DND-41 (cell line): ENCODE results near the gene ACTR1A.

Experiments
- ATAC-seq: fragments of 200-7000 bp; cut with Tn5 transposase; 3 replicates; pipeline ENCODE4 v1.9.1; 2021; ENCODE audit warnings: low read depth; ENCODE audit not compliant: insufficient read depth
- DNase-seq: peaks from one replicate; pipeline ENCODE4 v3.0.0-alpha.2; 2020
- H2AFZ ChIP-seq: 2 replicates; pipeline ENCODE4 v1.6.0; 2012; ENCODE audit warnings: low read depth, low read length
- H3K27ac ChIP-seq: 2 replicates; pipeline ENCODE4 v1.5.1; 2012; ENCODE audit warnings: low read length, inconsistent platforms
- H3K27me3 ChIP-seq: fragments of 200-600 bp; sonication (generic); 2 replicates; pipeline ENCODE4 v1.6.0; 2012; ENCODE audit warnings: low read length, mild to moderate bottlenecking, inconsistent platforms; ENCODE audit not compliant: insufficient read depth, poor library complexity
- H3K36me3 ChIP-seq: 2 replicates; pipeline ENCODE4 v1.5.1; 2012; ENCODE audit warnings: low read length, inconsistent platforms; ENCODE audit not compliant: insufficient read depth
- H3K4me1 ChIP-seq: 2 replicates; pipeline ENCODE4 v1.5.1; 2012; ENCODE audit warnings: mild to moderate bottlenecking, low read length; ENCODE audit not compliant: insufficient read depth
- H3K4me2 ChIP-seq: 2 replicates; pipeline ENCODE4 v1.6.0; 2012; ENCODE audit warnings: mild to moderate bottlenecking, moderate library complexity, low read length, inconsistent platforms; ENCODE audit not compliant: insufficient read depth
- H3K4me3 ChIP-seq, 2 experiments: fragments of 200-600 bp in 1 of 2; shearing (Covaris generic) in 1 of 2; 2 replicates each; pipeline ENCODE4 v1.5.1; 2012 to 2016; ENCODE audit warnings: inconsistent platforms in 2 of 2, low read length in 2 of 2, mild to moderate bottlenecking in 2 of 2, low read depth in 1 of 2, moderate library complexity in 1 of 2
- H3K79me2 ChIP-seq: 2 replicates; pipeline ENCODE4 v1.6.0; 2012; ENCODE audit warnings: low read length, inconsistent platforms; ENCODE audit not compliant: insufficient read depth
- H3K9ac ChIP-seq: 2 replicates; pipeline ENCODE4 v1.6.0; 2012; ENCODE audit warnings: low read depth, mild to moderate bottlenecking, inconsistent platforms, low read length, moderate library complexity
- H3K9me3 ChIP-seq: 2 replicates; pipeline ENCODE4 v1.5.1; 2012; ENCODE audit warnings: low read length, moderate library complexity, mild to moderate bottlenecking, inconsistent platforms; ENCODE audit not compliant: insufficient read depth, severe bottlenecking
- H4K20me1 ChIP-seq: 2 replicates; pipeline ENCODE4 v1.6.0; 2012; ENCODE audit warnings: low read length; ENCODE audit not compliant: insufficient read depth
- EZH2 ChIP-seq: IDR thresholded peaks from 3 replicates; pipeline ENCODE4 v1.6.1; 2012; ENCODE audit warnings: borderline replicate concordance, low read depth, mild to moderate bottlenecking, moderate library complexity, low read length, inconsistent platforms; ENCODE audit not compliant: severe bottlenecking
- TF ChIP-seq, protein P1 (sequence below): IDR thresholded peaks from 2 replicates; pipeline ENCODE4 v1.5.1; 2012; ENCODE audit warnings: borderline replicate concordance, low read length, moderate library complexity, mild to moderate bottlenecking; ENCODE audit not compliant: poor library complexity, severe bottlenecking; ENCODE audit errors: extremely low read depth

ACTR1A gene

DNA sequence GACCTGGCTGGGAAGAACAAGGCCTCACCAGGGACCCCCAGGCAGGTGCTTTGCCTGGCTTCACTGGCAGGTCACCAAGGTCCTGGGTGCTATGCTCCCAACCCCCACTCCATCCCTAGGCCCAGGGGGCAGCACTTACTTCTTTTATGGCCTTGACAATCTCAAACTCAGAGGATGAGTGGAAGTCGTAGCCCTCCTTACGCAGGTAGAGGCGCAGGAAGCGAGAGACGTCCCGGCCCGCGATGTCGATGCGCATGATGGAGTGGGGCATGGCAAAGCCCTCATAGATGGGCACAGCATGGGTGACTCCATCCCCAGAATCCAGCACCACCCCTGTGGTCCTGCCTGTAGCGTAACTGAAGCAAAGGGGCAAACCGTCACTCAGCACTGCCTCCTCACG is 18.5 kb downstream of the ACTR1A start:
- no peak for TF ChIP-seq EZH2
- TF ChIP-seq, protein P1, sequence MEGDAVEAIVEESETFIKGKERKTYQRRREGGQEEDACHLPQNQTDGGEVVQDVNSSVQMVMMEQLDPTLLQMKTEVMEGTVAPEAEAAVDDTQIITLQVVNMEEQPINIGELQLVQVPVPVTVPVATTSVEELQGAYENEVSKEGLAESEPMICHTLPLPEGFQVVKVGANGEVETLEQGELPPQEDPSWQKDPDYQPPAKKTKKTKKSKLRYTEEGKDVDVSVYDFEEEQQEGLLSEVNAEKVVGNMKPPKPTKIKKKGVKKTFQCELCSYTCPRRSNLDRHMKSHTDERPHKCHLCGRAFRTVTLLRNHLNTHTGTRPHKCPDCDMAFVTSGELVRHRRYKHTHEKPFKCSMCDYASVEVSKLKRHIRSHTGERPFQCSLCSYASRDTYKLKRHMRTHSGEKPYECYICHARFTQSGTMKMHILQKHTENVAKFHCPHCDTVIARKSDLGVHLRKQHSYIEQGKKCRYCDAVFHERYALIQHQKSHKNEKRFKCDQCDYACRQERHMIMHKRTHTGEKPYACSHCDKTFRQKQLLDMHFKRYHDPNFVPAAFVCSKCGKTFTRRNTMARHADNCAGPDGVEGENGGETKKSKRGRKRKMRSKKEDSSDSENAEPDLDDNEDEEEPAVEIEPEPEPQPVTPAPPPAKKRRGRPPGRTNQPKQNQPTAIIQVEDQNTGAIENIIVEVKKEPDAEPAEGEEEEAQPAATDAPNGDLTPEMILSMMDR = no peak
- H3K4me2 ChIP-seq = no peak overlapping the region
- H3K79me2 ChIP-seq = no peaks in the 10 kb centered on the region
- no peak overlapping the region for H3K9ac ChIP-seq
- no peak overlapping the region for H3K4me3 ChIP-seq
- no peak for ATAC-seq
- H3K27ac ChIP-seq = no peak overlapping the region
- H4K20me1 ChIP-seq = peaks cover 31% of the 10 kb centered on the region
- H3K9me3 ChIP-seq = no peaks in the 10 kb centered on the region
- no peak for DNase-seq
- H3K36me3 ChIP-seq = peaks cover 99% of the 10 kb centered on the region
- H3K4me1 ChIP-seq = no peaks in the 10 kb centered on the region
- no peaks in the 10 kb centered on the region for H3K27me3 ChIP-seq
- no peak overlapping the region for H2AFZ ChIP-seq

DNA sequence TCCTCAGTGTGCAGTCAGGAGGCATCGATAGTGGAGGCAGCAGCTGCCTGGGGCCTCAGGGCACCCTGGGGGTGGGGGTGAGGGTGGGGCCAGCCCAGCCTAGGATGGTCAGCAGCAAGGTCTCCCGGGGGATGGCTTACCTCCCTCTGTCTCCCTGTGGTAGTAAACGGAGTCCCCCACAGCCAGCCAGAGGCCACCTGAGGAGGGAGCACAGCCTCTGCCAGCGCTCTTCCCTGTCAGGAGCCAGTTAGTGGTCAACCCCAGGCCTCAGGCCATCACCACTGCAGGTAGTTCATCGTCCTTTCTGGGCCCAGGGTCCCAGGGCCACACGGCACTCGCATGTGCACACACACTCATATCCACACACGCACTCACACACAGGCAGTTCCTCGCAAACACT is 22.1 kb downstream of the ACTR1A start:
- Histone ChIP-seq H3K27me3 (no peaks in the 10 kb centered on the region), H3K27ac (no peak overlapping the region), H3K79me2 (no peaks in the 10 kb centered on the region), H3K4me2 (no peak overlapping the region), H2AFZ (no peak overlapping the region), H3K4me3 (no peak overlapping the region), H3K9ac (no peak overlapping the region), H4K20me1 (peaks cover 30% of the 10 kb centered on the region), H3K36me3 (peaks cover 84% of the 10 kb centered on the region), H3K9me3 (no peaks in the 10 kb centered on the region), H3K4me1 (no peaks in the 10 kb centered on the region)
- ATAC-seq = no peak
- no peak for DNase-seq
- TF ChIP-seq, protein P1 = no peak
- TF ChIP-seq EZH2 = no peak

GRCh38 chr10:102479651-102480050 is 22.9 kb downstream of the ACTR1A start:
- peaks cover 77% of the 10 kb centered on the region for H3K36me3 ChIP-seq

More at GRCh38 chr10:102479651-102480050, 22.9 kb downstream of the ACTR1A start:
- Histone ChIP-seq H2AFZ (no peak overlapping the region), H3K27me3 (no peaks in the 10 kb centered on the region), H3K9ac (no peak overlapping the region), H3K4me3 (no peak overlapping the region), H3K4me1 (no peaks in the 10 kb centered on the region), H3K9me3 (no peaks in the 10 kb centered on the region), H3K27ac (no peak overlapping the region), H4K20me1 (peaks cover 30% of the 10 kb centered on the region), H3K79me2 (no peaks in the 10 kb centered on the region), H3K4me2 (no peak overlapping the region)
- DNase-seq (no peak), ATAC-seq (no peak)
- TF ChIP-seq, protein P1 = no peak
- TF ChIP-seq EZH2 = no peak
